Skin of body (tissue), 2 donors: ENCODE data around the gene RPL14. TPM values are rescaled to one million over a fixed set of nuclear protein-coding genes. Genes with fewer than 3 reads are reported as not detected.

Source experiments
- small RNA-seq: library from RNA; depleted of rRNA; stranded (forward); fragments of <200 nt; gene quantifications from one replicate; pipeline ENCODE3, GENCODE V24; 2014; ENCODE audit warnings: low replicate concordance
- total RNA-seq: library from RNA; depleted of rRNA; stranded (reverse); fragments of >200 nt; gene quantifications from one replicate; pipeline ENCODE4 v1.2.3, GENCODE V29; 2014

The RPL14 gene
- total RNA-seq, 1 donor from 2014 or later = 287 TPM

Small RNAs within 50 kb of the gene (small RNA-seq; reads per million reads assigned to genes)
- gene RNU5B-2P = 9.4 reads per million, percentile 92 among the genes with 10 or more reads in this experiment

Other genes starting within 250 kb of the RPL14 start
- 26.4 TPM for gene EIF1B, start 147.6 kb upstream of the RPL14 start, total RNA-seq
- gene ENTPD3, start 70.2 kb upstream of the RPL14 start, total RNA-seq = 0.79 TPM
- gene ZNF619, start 19.8 kb downstream of the RPL14 start, total RNA-seq = 5.6 TPM
- gene ZNF620, start 48.7 kb downstream of the RPL14 start, total RNA-seq = 1.6 TPM
- 12.9 TPM for gene ZNF621, start 67.6 kb downstream of the RPL14 start, total RNA-seq